ENCODE results near the gene DGKD.

The DGKD gene

GRCh38 chr2:233430081-233430480 lies 75.8 kb downstream of the DGKD start:
- DNase-seq: peak; percentile 75

DNA sequence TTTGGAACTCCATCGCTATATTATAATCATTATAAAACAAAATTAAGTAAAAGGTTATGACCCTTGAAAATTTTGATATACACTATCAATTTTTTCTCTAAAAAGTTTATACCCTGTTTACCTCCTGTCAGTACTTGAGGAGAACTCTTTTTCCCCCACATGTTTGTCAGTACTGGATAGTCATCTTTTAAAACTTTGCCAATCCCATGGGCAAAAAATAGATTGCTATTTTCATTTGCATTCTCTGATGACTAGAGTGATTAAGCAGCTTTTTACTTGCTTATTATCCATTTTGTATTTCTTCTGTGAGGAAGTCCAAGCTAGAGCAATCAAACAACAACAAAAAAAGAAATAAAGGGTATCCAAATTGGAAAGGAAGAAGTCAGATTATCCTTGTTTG lies 76.4 kb downstream of the DGKD start:
- DNase-seq: no peak

GRCh38 chr2:233433029-233433428 lies 78.7 kb downstream of the DGKD start:
- DNase-seq: no peak

GRCh38 chr2:233433794-233434193 lies 79.5 kb downstream of the DGKD start:
- DNase-seq: no peak

DNA sequence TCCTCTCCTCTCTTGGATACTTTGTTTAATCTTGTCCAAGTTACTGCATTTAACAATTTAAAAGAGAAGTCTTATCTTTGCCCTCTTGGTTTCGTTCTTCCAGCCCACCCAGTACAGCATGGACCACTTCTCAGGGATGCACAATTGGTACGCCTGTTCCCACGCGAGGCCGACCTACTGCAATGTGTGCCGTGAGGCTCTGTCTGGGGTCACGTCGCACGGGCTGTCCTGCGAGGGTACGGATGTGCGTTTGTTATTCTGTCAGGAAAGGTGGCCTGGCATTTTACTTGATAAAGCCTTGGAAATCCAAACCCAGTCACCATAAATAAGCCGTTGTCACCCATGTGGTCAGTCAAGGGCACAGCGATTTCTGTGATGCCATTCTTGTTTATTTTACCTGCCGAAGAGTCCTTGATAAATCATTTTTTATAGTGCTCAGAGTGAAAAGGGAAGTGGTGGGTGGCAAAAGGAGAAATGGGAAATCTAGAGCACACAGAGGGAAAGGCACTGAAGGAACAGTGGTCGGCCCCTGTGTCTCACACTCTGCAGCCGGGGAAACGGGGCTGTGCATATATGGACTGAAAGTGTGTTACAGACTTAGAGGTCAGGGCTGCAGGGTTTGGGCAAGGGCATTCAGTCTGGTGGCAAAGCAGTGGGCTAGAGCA lies 80.5 kb downstream of the DGKD start:
- no peak for DNase-seq

DNA sequence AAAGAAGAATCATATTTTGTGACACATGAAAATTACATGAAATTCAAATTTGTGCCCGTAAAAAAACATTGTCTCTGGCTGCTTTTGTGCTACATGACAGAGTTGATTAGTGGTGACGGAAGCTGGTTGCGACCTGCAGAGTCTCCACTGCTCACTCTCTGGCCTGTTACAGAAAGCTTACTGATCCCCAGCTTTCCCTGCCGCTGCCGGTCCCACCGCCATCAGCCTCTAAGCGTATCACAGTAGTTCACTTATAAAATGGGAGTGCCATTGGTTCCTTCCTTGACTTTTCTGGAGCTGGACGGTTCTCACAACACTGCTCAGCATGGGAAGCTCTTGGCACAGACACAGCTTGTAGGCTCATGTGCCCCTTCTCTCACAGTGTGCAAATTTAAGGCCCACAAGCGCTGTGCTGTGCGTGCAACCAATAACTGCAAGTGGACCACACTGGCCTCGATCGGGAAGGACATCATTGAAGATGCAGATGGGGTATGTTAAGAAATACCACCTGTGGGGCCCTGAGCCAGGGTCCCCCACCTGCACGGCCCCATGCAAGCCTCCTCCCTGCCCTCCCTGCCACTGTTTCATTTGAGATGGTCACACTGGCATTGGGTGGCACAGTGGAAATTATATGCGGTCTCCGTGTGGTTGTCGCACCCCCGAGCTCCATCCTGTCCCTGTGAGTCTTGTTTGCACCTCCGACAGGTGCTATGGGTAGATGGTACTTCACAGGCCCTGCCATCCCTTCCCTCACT lies 81.3 kb downstream of the DGKD start:
- no peak for DNase-seq

DNA sequence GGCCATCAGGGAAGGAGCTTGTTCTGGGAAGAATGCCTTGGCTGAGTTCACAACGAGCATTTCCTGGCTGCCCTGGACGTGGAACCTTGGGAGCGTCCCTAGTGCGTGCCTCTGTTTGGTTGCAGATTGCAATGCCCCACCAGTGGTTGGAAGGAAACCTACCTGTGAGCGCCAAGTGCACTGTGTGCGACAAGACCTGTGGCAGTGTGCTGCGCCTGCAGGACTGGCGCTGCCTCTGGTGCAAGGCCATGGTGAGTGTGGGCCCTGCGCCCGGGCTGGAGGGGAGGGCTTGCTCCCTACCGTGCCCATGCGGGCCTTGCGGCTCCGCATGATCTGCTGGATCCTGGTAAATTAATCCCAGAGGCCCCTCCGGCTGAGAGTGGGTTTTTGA lies 81.9 kb downstream of the DGKD start:
- DNase-seq: no peak

DNA sequence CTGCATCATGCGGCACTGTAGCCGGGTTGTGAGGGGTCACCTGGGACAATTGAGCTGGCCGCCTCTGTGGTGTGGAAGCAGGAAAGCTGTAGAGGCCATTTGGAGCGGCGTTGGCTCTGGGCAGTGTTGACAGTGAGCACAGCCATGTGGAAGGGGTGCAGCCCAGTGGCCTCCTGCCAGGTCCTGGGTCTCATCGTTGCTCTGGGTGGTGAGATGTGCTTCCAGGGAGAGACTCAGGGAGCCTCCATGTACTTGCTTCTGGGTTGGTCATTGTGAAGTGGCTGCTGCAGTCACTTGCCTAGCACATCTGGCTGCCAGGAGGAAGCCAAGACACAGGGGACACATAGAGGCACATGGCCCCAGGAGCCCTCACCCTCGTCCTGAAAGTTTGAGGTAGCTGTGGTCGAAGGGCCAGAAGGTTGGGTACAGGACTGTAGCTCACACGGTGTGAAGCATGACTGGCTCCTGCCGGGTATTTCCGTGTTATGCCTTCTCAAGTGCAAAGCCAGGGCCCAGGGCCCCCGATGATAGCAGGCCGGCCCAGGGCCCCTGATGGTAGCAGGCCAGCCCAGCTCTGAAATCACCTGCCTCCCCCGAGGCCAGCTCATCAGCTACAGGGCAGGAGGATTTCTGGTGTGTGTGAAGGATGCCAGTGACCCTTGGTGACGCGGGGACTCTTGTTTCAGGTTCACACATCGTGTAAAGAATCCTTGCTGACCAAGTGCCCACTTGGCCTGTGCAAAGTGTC lies 82.6 kb downstream of the DGKD start:
- no peak for DNase-seq

GRCh38 chr2:233437439-233437955 lies 83.2 kb downstream of the DGKD start:
- no peak for DNase-seq

GRCh38 chr2:233438573-233439147 lies 84.4 kb downstream of the DGKD start:
- no peak for DNase-seq

GRCh38 chr2:233439191-233439590 lies 84.9 kb downstream of the DGKD start:
- no peak for DNase-seq

DNA sequence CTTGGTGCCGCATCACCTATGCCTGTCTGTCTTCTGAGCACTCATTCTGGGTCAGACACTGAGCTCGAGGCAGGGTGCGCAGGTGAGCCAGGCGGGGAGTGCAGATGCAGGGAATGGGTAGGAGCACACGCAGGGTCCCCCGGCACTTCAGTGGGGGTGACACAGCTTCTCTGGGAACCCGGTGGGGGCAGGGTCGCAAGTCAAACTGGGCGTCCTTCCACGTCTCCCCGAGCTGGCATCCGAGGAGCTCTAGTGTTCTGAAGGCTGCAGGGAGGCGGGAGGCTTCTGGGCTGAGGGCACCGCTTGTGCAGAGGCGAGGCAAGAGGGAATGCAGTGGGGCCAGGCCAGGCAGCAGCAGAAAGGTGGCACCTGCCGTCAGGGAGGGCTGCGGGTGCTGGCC lies 86.0 kb downstream of the DGKD start:
- DNase-seq: no peak

DNA sequence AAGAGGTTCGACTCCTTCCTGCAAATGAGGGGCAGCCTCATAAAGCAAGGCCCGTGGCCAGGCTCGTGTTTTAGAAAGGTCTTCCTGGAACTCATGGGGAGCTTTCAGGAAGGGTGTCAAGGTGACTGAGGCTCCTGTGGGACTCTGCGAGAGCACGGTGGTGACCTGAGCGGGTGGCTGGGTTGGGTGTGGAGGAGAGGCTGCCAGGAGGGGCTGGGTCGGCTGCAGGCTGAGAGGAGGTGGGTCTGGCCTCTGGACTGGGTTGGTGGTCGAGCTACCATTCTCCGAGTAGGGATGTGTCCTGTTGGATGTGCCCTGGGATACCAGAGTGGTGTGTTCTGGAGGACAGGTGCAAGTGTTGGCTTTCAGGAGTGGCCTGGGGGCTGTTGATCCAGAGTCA lies 86.4 kb downstream of the DGKD start:
- no peak for DNase-seq

GRCh38 chr2:233441161-233442027 lies 87.1 kb downstream of the DGKD start:
- no peak for DNase-seq

DNA sequence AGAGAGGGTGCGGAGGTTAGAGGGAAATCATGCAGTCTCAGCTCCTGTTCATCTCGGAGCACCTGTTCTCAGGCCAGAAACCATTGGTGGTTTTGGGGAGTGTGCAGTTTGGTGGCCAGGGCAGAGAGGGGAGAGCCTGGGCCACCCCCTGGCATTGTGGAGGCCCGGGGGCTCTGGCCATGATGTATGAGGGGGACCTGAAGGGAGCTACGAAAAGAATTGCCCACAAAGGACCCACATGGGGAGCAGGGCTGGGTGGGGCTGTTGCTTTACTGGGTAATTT lies 87.7 kb downstream of the DGKD start:
- no peak for DNase-seq

DNA sequence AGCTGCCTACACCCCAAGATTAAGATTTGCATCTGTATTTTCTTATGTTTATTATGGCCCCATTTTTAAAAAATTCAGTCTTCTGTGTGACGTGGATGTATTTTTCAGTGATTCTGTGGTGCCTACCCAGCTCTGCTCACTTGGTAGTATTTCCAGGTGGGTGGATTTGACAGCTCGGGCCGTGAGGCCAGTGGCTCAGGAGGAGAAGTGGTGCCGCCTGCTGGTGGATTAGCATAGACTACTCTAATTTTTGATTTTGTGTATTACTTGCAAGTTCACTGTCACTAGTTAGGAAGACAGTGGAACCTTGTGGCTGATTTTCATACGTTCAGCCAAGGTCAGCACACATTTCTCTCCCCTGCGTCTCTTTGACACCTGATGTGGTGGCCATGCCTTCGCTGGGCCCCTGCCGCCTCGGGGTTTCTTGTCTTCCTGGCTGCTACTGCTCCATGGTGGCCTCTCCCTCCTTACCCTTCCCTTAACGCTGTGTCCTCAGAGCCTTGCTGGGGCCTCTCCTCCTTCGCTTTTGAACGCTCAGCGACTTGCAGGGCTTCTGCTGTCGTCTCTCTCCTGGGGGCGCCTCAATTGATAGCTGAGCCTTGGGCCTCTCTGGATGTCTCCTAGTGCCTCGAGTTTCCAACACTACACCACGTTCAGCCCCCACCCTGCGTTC lies 89.4 kb downstream of the DGKD start:
- DNase-seq: peak; percentile 63

DNA sequence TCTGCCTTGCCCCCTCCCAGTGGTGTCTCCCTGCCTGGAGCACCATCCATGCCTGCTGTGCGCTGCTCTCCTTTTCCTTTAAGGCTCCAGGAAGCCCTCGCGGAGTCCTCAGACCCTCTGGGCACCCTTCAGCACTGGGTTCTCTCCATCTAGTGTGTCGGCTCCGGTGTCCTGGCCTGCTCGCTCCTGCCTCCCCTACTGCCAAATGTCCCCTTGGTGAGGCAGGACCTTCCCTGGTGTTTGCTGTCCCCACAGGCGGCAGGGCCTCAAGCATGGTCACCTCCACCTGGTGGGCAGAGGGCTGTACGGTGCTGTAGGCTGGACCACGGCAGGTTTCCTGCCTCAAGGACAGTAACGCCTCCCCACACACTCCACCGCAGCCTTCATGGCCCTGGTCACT lies 90.2 kb downstream of the DGKD start:
- DNase-seq: no peak

DNA sequence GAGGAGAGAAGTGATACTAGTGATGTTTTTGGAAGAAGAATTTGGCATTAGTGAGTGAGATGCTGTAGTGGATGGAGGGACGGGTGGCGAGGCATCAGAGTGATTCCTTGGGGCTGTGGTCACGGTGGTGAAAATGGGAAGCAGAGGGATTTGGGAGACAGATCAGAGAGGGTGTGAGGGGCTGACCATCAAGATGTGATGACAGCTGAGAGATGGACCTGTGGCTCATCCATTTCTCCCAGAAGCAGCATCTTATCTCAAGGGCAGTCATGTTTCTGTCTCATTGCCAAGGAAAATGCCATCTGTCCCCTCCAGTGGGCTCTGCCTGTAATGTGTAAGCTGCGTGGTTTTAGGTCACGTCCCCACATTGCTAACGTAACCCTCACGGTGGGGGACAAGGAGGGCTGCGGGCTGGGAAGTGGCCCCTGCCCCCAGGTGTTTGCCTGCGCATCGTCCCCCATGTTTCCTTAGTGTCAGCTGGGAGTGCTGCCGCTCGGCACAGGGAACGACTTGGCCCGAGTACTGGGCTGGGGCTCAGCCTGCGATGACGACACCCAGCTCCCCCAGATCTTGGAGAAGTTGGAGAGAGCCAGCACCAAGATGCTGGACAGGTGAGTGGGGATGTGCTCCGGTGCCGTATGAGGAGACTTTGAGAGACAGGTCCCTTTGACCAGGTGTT lies 91.0 kb downstream of the DGKD start:
- DNase-seq: no peak

GRCh38 chr2:233446121-233446520 lies 91.8 kb downstream of the DGKD start:
- no peak for DNase-seq

- DNase-seq: no peak
Observed at GRCh38 chr2:233446606-233447305, 92.5 kb downstream of the DGKD start.
